ENCODE data around the gene OR6N1. TPM values are rescaled to one million over a fixed set of nuclear protein-coding genes. Genes with fewer than 3 reads are reported as not detected.

Gene OR6N1
- polyA plus RNA-seq, 12 donors = not detected

DNA sequence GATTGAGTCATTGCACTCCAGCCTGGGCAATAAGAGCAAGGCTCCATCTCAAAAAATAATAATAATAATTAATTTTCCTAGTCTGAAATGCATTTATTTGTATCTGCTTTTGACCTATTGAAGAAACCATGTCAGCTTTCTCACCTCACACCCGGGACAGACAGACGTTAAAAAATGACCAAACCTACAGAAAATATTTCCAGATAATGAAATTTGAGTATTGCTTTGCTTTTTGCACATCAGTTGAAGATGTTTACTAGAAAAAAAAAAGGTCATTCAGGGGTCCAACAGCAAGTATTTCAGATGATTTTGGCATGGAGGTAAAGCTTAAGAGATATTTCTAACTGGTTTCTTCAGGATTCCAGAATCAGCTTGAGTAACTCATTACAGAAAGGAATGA lies 17.6 kb downstream of the OR6N1 start, which contains the start of gene OR6K6:
OR6K6 (plus strand) TSS at position 301 of the 400 bp plus-strand sequence. CDS start 168 bp downstream, outside the sequence.
- no peak for DNase-seq

DNA sequence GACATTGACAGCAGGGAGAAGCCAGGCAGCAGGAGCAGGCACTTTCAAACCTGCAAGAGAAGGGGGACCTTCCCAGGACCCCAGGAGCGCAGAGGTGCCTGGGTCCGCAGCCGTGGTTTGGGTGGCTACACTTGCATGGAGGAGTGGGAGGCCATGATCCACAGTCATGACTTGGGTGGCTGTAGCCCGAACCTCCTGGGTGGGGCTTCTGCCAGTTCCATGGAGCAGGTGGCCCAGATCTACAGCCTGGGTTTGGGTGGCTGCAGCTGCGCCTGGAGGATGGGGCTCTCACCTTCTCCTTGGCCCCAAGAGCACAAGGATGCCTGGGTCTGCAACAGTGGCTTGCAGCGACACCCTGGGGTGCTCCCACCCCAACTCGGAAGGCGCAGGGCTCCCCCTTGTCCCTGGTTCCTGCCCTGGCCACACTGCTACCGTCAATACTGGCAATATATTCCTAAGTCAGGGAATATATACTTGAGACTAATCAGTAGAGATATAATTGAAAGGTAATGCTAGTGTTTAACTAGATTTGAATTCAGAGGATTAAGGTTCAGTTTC lies 19.8 kb downstream of the OR6N1 start:
- DNase-seq = no peak

GRCh38 chr1:158735848-158736247 lies 36.1 kb downstream of the OR6N1 start:
- DNase-seq = no peak

DNA sequence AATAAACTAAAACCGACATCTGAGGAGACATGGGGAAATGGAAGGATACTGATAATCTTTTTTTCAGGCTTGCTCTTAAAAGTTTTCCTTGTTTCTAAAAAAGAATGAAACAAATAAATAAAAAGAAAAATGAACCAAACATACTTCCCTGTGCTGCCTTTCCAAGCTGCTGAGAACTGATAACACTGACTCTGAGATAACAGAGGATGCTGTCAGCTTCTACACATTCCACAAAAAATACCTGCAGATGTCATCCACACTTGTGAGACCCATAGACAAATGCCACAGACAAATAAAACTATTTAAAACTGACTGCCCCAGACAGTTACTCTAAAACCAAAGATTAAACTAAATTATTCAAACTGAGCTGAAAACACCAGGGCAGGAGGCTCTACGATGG lies 39.5 kb downstream of the OR6N1 start:
- no peak for DNase-seq

GRCh38 chr1:158731707-158732106 lies 40.3 kb downstream of the OR6N1 start:
- no peak for DNase-seq

DNA sequence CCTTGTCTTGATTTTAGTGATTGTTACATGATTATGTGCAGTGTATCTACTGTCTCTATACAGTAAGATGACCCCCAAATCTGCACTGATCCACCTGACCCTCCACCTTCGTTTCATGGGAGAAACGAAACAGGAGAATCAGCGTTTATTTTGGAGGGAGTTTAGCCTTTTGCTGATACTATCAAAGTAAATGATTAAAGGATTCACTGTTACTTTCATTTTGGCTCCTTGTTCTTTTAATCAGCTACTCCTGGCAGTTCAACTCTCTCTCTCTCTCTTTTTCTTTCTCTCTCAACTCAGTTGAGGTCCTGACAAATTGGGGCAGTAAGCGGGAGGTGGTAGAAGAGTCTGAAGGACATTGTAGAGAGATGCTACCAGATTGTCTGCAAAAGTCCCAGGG lies 41.5 kb downstream of the OR6N1 start:
- no peak for DNase-seq

GRCh38 chr1:158728510-158729225 lies 43.3 kb downstream of the OR6N1 start:
- DNase-seq = no peak

- no peak for DNase-seq
Observed at GRCh38 chr1:158724442-158724841, 47.6 kb downstream of the OR6N1 start.

DNA sequence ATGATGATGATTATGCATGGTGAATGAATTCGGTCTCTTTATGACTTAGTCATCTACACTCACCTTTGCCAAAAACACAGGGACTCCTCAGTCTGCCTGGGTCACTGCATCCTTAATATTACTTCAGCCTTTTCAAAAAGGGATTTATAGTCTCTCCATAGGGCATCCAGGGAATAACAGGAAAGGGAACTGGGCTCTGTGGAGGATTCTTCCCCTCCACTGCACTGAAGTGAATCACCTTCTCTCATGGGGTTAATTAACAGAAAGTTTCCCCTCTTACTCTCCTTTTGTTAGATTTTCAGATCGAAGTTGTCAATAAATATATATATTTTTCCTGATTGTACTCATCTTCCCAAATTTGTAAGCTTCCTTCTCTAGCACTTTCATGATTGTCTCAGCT lies 51.4 kb downstream of the OR6N1 start, which contains the start of gene OR6K3:
OR6K3 (minus strand) TSS at position 101 of the 400 bp plus-strand sequence. CDS start 2,605 bp downstream, outside the sequence.
- no peak for DNase-seq

- DNase-seq = no peak
Observed at GRCh38 chr1:158719664-158720063, 52.3 kb downstream of the OR6N1 start.

- no peak for DNase-seq
Observed at GRCh38 chr1:158717344-158717743, 54.7 kb downstream of the OR6N1 start.

DNA sequence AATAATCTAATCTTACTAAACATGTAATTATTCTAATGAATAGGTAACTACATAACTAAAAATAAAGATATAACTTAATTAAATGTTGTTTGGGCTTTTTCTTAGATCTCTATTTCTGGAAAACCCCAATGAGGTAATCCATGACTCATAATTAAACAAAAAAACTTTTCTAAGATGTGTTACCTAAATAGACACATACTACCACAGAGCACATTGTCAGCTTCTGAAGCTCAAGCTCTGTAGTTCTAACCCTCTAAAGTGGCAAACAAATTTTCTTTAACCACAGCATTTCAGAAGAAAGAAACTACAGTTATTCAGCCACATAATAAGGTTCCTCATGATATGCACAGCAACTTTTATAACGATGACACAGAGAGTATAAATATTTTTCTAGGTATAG lies 55.7 kb downstream of the OR6N1 start:
- DNase-seq = no peak

DNA sequence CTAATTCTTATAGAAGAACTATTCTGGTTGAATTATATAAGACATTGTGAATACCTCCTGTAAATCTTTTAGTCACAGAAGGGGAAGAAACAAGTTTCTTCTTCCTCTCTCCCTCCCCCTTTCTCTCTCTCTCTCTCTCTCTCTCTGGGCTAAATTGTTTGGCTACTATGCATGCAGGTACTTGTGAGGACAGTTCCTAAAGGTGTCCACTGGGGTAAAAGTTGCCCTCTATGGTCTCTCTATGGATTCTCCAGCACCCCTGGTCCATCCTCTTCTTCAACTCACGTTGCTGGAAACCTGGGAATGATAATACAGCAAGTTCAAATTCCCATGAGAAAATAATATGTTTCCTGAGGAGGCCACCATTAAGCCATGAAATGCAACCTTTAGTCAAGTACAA lies 57.2 kb downstream of the OR6N1 start:
- no peak for DNase-seq

Other genes with a start within 250 kb of the OR6N1 start
- not detected for gene OR6Y1, start 217.8 kb downstream of the OR6N1 start, polyA plus RNA-seq (ENCODE audit: insufficient read length in 12 of 12)
- not detected for gene OR6P1, start 201.6 kb downstream of the OR6N1 start, polyA plus RNA-seq (ENCODE audit: insufficient read length in 12 of 12)
- not detected for gene OR10X1, start 192.3 kb downstream of the OR6N1 start, polyA plus RNA-seq (ENCODE audit: insufficient read length in 12 of 12)
- under 1 TPM in 8 of 12 donors, not detected in 4; 0.09 to 0.21 (median 0.13) TPM for gene OR10Z1, start 166.9 kb downstream of the OR6N1 start, polyA plus RNA-seq (ENCODE audit: insufficient read length in 12 of 12)
- gene SPTA1, start 85.5 kb downstream of the OR6N1 start, polyA plus RNA-seq (ENCODE audit: insufficient read length in 12 of 12) = 1 to 10 TPM in 10 of 12 donors, not detected in 2; 1.6 to 8.1 (median 2.9) TPM
- not detected for gene OR6K2, start 71.5 kb downstream of the OR6N1 start, polyA plus RNA-seq (ENCODE audit: insufficient read length in 12 of 12)
- under 1 TPM in 1 of 12 donors, not detected in 11; 0.08 TPM for gene OR6K3, start 51.5 kb downstream of the OR6N1 start, polyA plus RNA-seq (ENCODE audit: insufficient read length in 12 of 12)
- gene OR6K6, start 17.5 kb downstream of the OR6N1 start, polyA plus RNA-seq (ENCODE audit: insufficient read length in 12 of 12) = not detected
- gene OR6N2, start 9.0 kb upstream of the OR6N1 start, polyA plus RNA-seq (ENCODE audit: insufficient read length in 12 of 12) = not detected
- 10 to 100 TPM in 1 of 12 donors, 1 to 10 TPM in 10, not detected in 1; 2.7 to 22.0 (median 3.6) TPM for gene MNDA, start 59.2 kb upstream of the OR6N1 start, polyA plus RNA-seq (ENCODE audit: insufficient read length in 12 of 12)
- 1 to 10 TPM in 1 of 12 donors, under 1 TPM in 8, not detected in 3; 0.16 to 1.5 (median 0.30) TPM for gene PYHIN1, start 159.4 kb upstream of the OR6N1 start, polyA plus RNA-seq (ENCODE audit: insufficient read length in 12 of 12)
- gene IFI16, start 237.7 kb upstream of the OR6N1 start, polyA plus RNA-seq (ENCODE audit: insufficient read length in 12 of 12) = 10 to 100 TPM in 11 of 12 donors, not detected in 1; 27.7 to 92.0 (median 38.0) TPM

Data from muscle of arm (tissue), 12 donors.